ENCODE results near the gene MISP3. TPM values are rescaled to one million over a fixed set of nuclear protein-coding genes. Genes with fewer than 3 reads are reported as not detected.
A peak's percentile ranks its signal among the peaks of the same experiment; 100 is the strongest.

MISP3 gene
- total and polyA plus RNA-seq, 2 of the 8 experiments (the other 6 are each of a cell fraction or from before 2014, with no cell fraction given): 0.74 to 1.4 TPM

DNA sequence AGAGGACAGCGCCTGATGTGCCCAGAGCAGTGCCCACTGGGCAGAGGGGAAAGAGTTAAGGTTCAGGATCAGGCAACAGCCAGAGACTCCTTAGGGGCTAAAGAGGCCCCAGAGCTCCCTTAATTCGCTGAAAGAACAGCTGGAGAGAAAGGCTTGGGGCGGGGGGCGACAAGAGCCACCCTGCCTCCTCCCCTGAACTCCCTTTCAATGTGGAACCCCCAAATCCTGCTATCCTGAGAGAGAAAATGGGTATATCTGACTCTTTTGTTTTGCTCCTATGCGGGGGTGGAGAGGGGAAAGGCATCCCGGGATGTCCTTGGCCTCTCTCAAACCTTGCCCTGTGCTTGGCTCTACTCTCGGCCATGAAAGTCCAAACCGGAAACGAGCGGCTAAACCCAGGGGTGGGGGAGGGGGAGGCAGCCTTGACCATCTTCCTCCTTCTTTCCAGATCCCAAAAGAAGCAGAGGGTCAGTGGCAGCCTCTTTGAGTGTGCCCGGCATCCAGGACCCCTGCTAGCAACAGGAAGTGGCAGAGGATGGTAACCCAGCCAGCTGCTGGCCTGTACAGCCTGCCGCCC lies 40.3 kb downstream of the MISP3 start:
- CTCF ChIA-PET (ENCODE audit: partially characterized antibody): interaction anchor here (0.7 to 11.3 kb wide), 11 partner anchors 9 to 132 kb away, joined by 3 to 105 read pairs (median 7); partner anchors contain the start of genes ASF1B and MISP3
- Histone ChIP-seq H4K20me1 (replicated peaks in 1 of 2; ENCODE audit: control insufficient read depth in 1 of 2, insufficient read depth in 2 of 2, low read length in 2 of 2) (peaks cover 7 to 12% of the 10 kb centered on the region in 2 experiments), H3K27me3 (replicated peaks in 1 of 4; ENCODE audit: control insufficient read depth in 3 of 4, extremely low read depth in 1 of 4, insufficient read depth in 3 of 4, low read length in 3 of 4) (no peaks in the 10 kb centered on the region; a peak in 2 of 7 replicates), H2AFZ (ENCODE audit: low read length) (no peak overlapping the region), H3K36me3 (ENCODE audit: control insufficient read depth in 2 of 4, insufficient read depth in 4 of 4, low read length in 3 of 4) (no peaks in the 10 kb centered on the region), H4K5ac (ENCODE audit: insufficient read length, low read depth, low read length) (no peak overlapping the region), H2BK15ac (ENCODE audit: low read length) (peak overlapping the region; percentile 88; the same call in 1 of the 2 replicates), H2BK5ac (ENCODE audit: low read depth, low read length) (peak overlapping the region; percentile 79; the same call in 1 of the 2 replicates), H2BK12ac (ENCODE audit: low read depth, low read length) (peak overlapping the region; percentile 98; the same call in 1 of the 2 replicates), H3K79me2 (ENCODE audit: control insufficient read depth in 1 of 2, insufficient read depth in 2 of 2, low read length in 2 of 2) (0 out of 4 replicates have a peak, but pooled peaks cover 0 to 3% of the 10 kb centered on the region in 2 experiments), H2BK20ac (ENCODE audit: low read length) (no peak overlapping the region), H3K23me2 (ENCODE audit: low read depth, low read length) (peaks cover 3% of the 10 kb centered on the region; the same call in 1 of the 2 replicates), H3K9me3 (ENCODE audit: insufficient read depth in 2 of 2, low read depth in 1 of 2, low read length in 1 of 2) (no peaks in the 10 kb centered on the region), H3K14ac (ENCODE audit: insufficient read length) (no peak overlapping the region), H3K4me1 (replicated peaks in 1 of 4; ENCODE audit: control insufficient read depth in 3 of 4, insufficient read depth in 4 of 4, low read length in 3 of 4) (peaks cover 11 to 27% (median 15%) of the 10 kb centered on the region in 4 experiments), H3K79me1 (ENCODE audit: low read depth, low read length) (peaks cover 4% of the 10 kb centered on the region), H3K9ac (replicated peaks in 1 of 4; ENCODE audit: extremely low read depth in 1 of 4, low read depth in 3 of 4, low read length in 3 of 4) (no peak overlapping the region), H2AK5ac (ENCODE audit: low read depth, low read length) (no peak overlapping the region; the same call in 1 of the 2 replicates), H2BK120ac (replicated peaks; ENCODE audit: low read depth, low read length) (peak overlapping the region; percentile 60), H3K4ac (replicated peaks; ENCODE audit: insufficient read length, low read depth, low read length) (peak overlapping the region; percentile 82), H3K56ac (replicated peaks; ENCODE audit: insufficient read length, low read depth, low read length) (no peak overlapping the region), H4K91ac (replicated peaks; ENCODE audit: insufficient read length, low read length) (peak overlapping the region; percentile 76), H4K8ac (ENCODE audit: extremely low read depth, insufficient read depth, low read length) (peak overlapping the region; percentile 86; the same call in 1 of the 2 replicates), H3K23ac (ENCODE audit: insufficient read length) (no peak overlapping the region), H3K4me2 (ENCODE audit: insufficient read depth in 1 of 2, low read depth in 2 of 2, low read length in 2 of 2) (peak overlapping the region; percentile 12 to 23; a peak in 2 of 4 replicates), H3K27ac (ENCODE audit: low read depth, low read length) (no peak overlapping the region), H3K18ac (ENCODE audit: extremely low read depth, low read length) (peak overlapping the region; percentile 88), H3K4me3 (ENCODE audit: extremely low read depth in 1 of 4, insufficient read depth in 2 of 4, low read depth in 3 of 4, low read length in 4 of 4) (no peak overlapping the region)
- 72% methylated on average over 11 of the region's 12 CpGs; no CpG with 5 or more reads in 1 of the 2 experiments for WGBS, 2 experiments (ENCODE audit: extremely low coverage in 1 of 2, insufficient coverage in 1 of 2, insufficient read length in 1 of 2, insufficient replicate concordance in 2 of 2, low coverage in 1 of 2, low lambda C conversion rate in 2 of 2, missing lambda C conversion rate in 1 of 2)
- POLR2A ChIA-PET (ENCODE audit: partially characterized antibody): interaction anchor here (0.6 to 4.2 kb wide), 5 partner anchors 11 to 136 kb away, joined by 3 to 24 read pairs (median 4); partner anchors contain the start of gene ASF1B
- FAIRE-seq (no peak), DNase-seq (ENCODE audit: low read depth in 1 of 2, low spot score in 2 of 2) (no peak)
- TF ChIP-seq CEBPB (IDR thresholded peaks at IDR 0.05; ENCODE audit: low read depth, low read length): no peak
- no peak for TF ChIP-seq EP300 (IDR thresholded peaks at IDR 0.05; ENCODE audit: borderline replicate concordance in 1 of 2, low read depth in 2 of 2, low read length in 2 of 2)
- no peak for TF ChIP-seq YY1 (IDR thresholded peaks at IDR 0.05; ENCODE audit: low read depth, low read length)
- no peak for TF ChIP-seq SP1 (IDR thresholded peaks at IDR 0.05; ENCODE audit: low read depth, low read length)
- TF ChIP-seq CBX5 (IDR thresholded peaks at IDR 0.05; ENCODE audit: low read depth, low read length): no peak
- TF ChIP-seq FOSL1 (IDR thresholded peaks at IDR 0.05; ENCODE audit: insufficient read depth, low read depth, low read length): no peak
- no peak for TF ChIP-seq POU5F1 (IDR thresholded peaks at IDR 0.05; ENCODE audit: low read depth, low read length)
- no peak for TF ChIP-seq NRF1 (IDR thresholded peaks at IDR 0.05; ENCODE audit: low read depth, low read length)
- no peak for TF ChIP-seq CBX8 (IDR thresholded peaks at IDR 0.05; ENCODE audit: borderline replicate concordance, low read depth, low read length)
- no peak for TF ChIP-seq HDAC2 (IDR thresholded peaks at IDR 0.05; ENCODE audit: borderline replicate concordance in 1 of 2, low read depth in 2 of 2, low read length in 2 of 2)
- no peak for TF ChIP-seq KDM4A (IDR thresholded peaks at IDR 0.05; ENCODE audit: low read depth, low read length, severe bottlenecking)
